WTC11 (cell line): ENCODE results near the gene RIPOR3. TPM values are rescaled to one million over a fixed set of nuclear protein-coding genes. Genes with fewer than 3 reads are reported as not detected.

Experiments
- ATAC-seq: fragments of 200-7000 bp; cut with Tn5 transposase; 2 replicates; pipeline ENCODE4 v1.10.0; 2021; ENCODE audit warnings: mild to moderate bottlenecking, moderate library complexity
- CTCF ChIA-PET: fragments of 300-600 bp; sonication (Branson Sonifier 250); formaldehyde crosslinking; loops from one replicate; lab custom pipeline; 2021; ENCODE audit warnings: antibody characterized with exemption; lab: Charles Lee
- POLR2A ChIA-PET: fragments of 350-600 bp; sonication (Branson Sonifier 250); formaldehyde crosslinking; loops from one replicate; lab custom pipeline; 2021; ENCODE audit warnings: antibody characterized with exemption; lab: Charles Lee
- DNase-seq: peaks from one replicate; pipeline ENCODE4 v3.0.0; 2021; ENCODE audit warnings: low spot score
- H3K27ac Mint-ChIP-seq: 2 replicates; pipeline ENCODE4 v1.8.0; 2021; ENCODE audit warnings: mixed read lengths
- H3K27me3 Mint-ChIP-seq: 2 replicates; pipeline ENCODE4 v1.8.0; 2021; ENCODE audit warnings: low read depth, mild to moderate bottlenecking, moderate library complexity, mixed read lengths
- H3K36me3 Mint-ChIP-seq: 2 replicates; pipeline ENCODE4 v1.8.0; 2021; ENCODE audit warnings: mixed read lengths
- H3K4me1 Mint-ChIP-seq: 2 replicates; pipeline ENCODE4 v1.8.0; 2022; ENCODE audit warnings: mixed read lengths
- H3K4me3 Mint-ChIP-seq: 2 replicates; pipeline ENCODE4 v1.8.0; 2021; ENCODE audit warnings: mild to moderate bottlenecking, moderate library complexity, mixed read lengths
- H3K9me3 Mint-ChIP-seq: 2 replicates; pipeline ENCODE4 v1.8.0; 2021; ENCODE audit warnings: mixed read lengths
- ATF2 ChIP-seq: sonication (generic); formaldehyde crosslinking; IDR thresholded peaks from 2 replicates; pipeline ENCODE4 v1.8.1; 2022; ENCODE audit warnings: low read depth, missing genetic modification reagents, borderline replicate concordance
- ATF6 ChIP-seq: sonication (generic); formaldehyde crosslinking; IDR thresholded peaks from 2 replicates; pipeline ENCODE4 v1.8.1; 2023; ENCODE audit warnings: mild to moderate bottlenecking, missing genetic modification reagents
- E2F4 ChIP-seq: sonication (generic); formaldehyde crosslinking; IDR thresholded peaks from 2 replicates; pipeline ENCODE4 v1.8.1; 2022; ENCODE audit warnings: low read depth, mild to moderate bottlenecking, moderate library complexity, missing genetic modification reagents, borderline replicate concordance
- KAT7 ChIP-seq: sonication (generic); formaldehyde crosslinking; IDR thresholded peaks from 2 replicates; pipeline ENCODE4 v1.8.1; 2023; ENCODE audit warnings: missing genetic modification reagents, mild to moderate bottlenecking, borderline replicate concordance
- MYBL2 ChIP-seq: sonication (generic); formaldehyde crosslinking; IDR thresholded peaks from 2 replicates; pipeline ENCODE4 v1.8.1; 2023; ENCODE audit warnings: mild to moderate bottlenecking, moderate library complexity, missing genetic modification reagents
- NR2C2 ChIP-seq: sonication (generic); formaldehyde crosslinking; IDR thresholded peaks from 2 replicates; pipeline ENCODE4 v1.8.0; 2022; ENCODE audit warnings: mild to moderate bottlenecking, missing genetic modification reagents
- PRDM15 ChIP-seq: sonication (generic); formaldehyde crosslinking; IDR thresholded peaks from 2 replicates; pipeline ENCODE4 v1.8.0; 2022; ENCODE audit warnings: missing genetic modification reagents
- STAT6 ChIP-seq: sonication (generic); formaldehyde crosslinking; conservative IDR thresholded peaks from 2 replicates; pipeline ENCODE4 v1.8.1; 2023; ENCODE audit warnings: mild to moderate bottlenecking, low read depth, missing genetic modification reagents, moderate library complexity
- ZNF263 ChIP-seq: sonication (generic); formaldehyde crosslinking; IDR thresholded peaks from 2 replicates; pipeline ENCODE4 v1.8.1; 2022; ENCODE audit warnings: low read depth, mild to moderate bottlenecking, moderate library complexity, missing genetic modification reagents
- ZNF671 ChIP-seq: fragments of 250-450 bp; sonication (Bioruptor Pico); IDR thresholded peaks from 2 replicates; pipeline ENCODE4 v1.8.0; 2021; ENCODE audit warnings: mild to moderate bottlenecking
- total RNA-seq: library from RNA; stranded (reverse); gene quantifications from 3 replicates; pipeline ENCODE4 v1.2.3, GENCODE V29; 2021

Gene RIPOR3
- total RNA-seq, 1 experiment from 2014 or later, result 6.5 TPM

GRCh38 chr20:50632236-50632635 is 59.1 kb downstream of the RIPOR3 start:
- Mint-ChIP-seq H3K27me3 (no peaks in the 10 kb centered on the region), H3K9me3 (no peaks in the 10 kb centered on the region), H3K4me1 (peaks cover 38% of the 10 kb centered on the region), H3K4me3 (no peak overlapping the region), H3K27ac (no peak overlapping the region), H3K36me3 (no peaks in the 10 kb centered on the region)
- TF ChIP-seq ATF6 (CRISPR knock-in tag), result no peak
- TF ChIP-seq NR2C2 (CRISPR knock-in tag), result no peak
- TF ChIP-seq ZNF263 (CRISPR knock-in tag), result no peak
- TF ChIP-seq E2F4 (CRISPR knock-in tag), result no peak
- DNase-seq, result no peak
- CTCF ChIA-PET, result interaction anchor here (0.9 to 2.5 kb wide), 5 partner anchors 13 to 349 kb away, joined by 3 to 7 read pairs (median 4); no protein-coding TSS in a partner anchor
- no peak for ATAC-seq
- POLR2A ChIA-PET, result no interaction called here

- TF ChIP-seq ATF2 (CRISPR knock-in tag), result no peak
- TF ChIP-seq ZNF671 (CRISPR knock-in tag), result no peak
- no peak for TF ChIP-seq PRDM15
- no peak for TF ChIP-seq KAT7 (CRISPR knock-in tag)
- TF ChIP-seq STAT6 (CRISPR knock-in tag), result no peak
- TF ChIP-seq MYBL2 (CRISPR knock-in tag), result no peak
- CTCF ChIA-PET, result interaction anchor here (1.2 to 2.5 kb wide), 2 partner anchors 87 to 157 kb away, joined by 4 to 7 read pairs; no protein-coding TSS in a partner anchor
- H3K27ac Mint-ChIP-seq, result 0 out of 2 replicates have a peak overlapping the region, but pooled peaks have one; percentile 36
- H3K9me3 Mint-ChIP-seq, result no peaks in the 10 kb centered on the region
- H3K4me3 Mint-ChIP-seq, result no peak overlapping the region
- H3K27me3 Mint-ChIP-seq, result no peaks in the 10 kb centered on the region
- H3K36me3 Mint-ChIP-seq, result no peaks in the 10 kb centered on the region
- POLR2A ChIA-PET, result interaction anchor here (0.6 kb wide), 1 partner anchor 312 kb away, joined by 3 read pairs; no protein-coding TSS in a partner anchor
- ATAC-seq (no peak), DNase-seq (no peak)
- H3K4me1 Mint-ChIP-seq, result peaks cover 27% of the 10 kb centered on the region
Observed at GRCh38 chr20:50630578-50631263, 60.6 kb downstream of the RIPOR3 start.
